Islet of Langerhans (tissue), 1 donor: Measurements from ENCODE around the gene OR2A25.

Experiments used
- FAIRE-seq: peaks from one replicate; lab custom pipeline; 2011; peaks lifted over from hg19 to GRCh38; lab: Jason Lieb, UNC

OR2A25 gene

GRCh38 chr7:144085978-144086377 lies 16.4 kb downstream of the OR2A25 start, which contains the start of gene OR2A12:
OR2A12 (plus strand) TSS chr7:144086278; CDS start chr7:144095108, 8,830 bp downstream.
- no peak for FAIRE-seq

GRCh38 chr7:144086730-144087129 lies 17.1 kb downstream of the OR2A25 start:
- FAIRE-seq = no peak

GRCh38 chr7:144087230-144087629 lies 17.6 kb downstream of the OR2A25 start:
- no peak for FAIRE-seq

GRCh38 chr7:144090667-144091066 lies 21.1 kb downstream of the OR2A25 start:
- no peak for FAIRE-seq

GRCh38 chr7:144098776-144099175 lies 29.2 kb downstream of the OR2A25 start:
- no peak for FAIRE-seq

GRCh38 chr7:144100607-144101006 lies 31.0 kb downstream of the OR2A25 start:
- FAIRE-seq = no peak

GRCh38 chr7:144102041-144102440 lies 32.4 kb downstream of the OR2A25 start:
- FAIRE-seq = no peak

GRCh38 chr7:144105211-144105610 lies 35.6 kb downstream of the OR2A25 start:
- no peak for FAIRE-seq

- FAIRE-seq = no peak
These were observed 39.7 kb downstream of the OR2A25 start, which contains the start of gene OR2A2 for GRCh38 chr7:144109283-144109682. OR2A2 (plus strand) TSS chr7:144109583; CDS start chr7:144109583, 0 bp downstream.

- no peak for FAIRE-seq
These were observed 40.7 kb downstream of the OR2A25 start for GRCh38 chr7:144110272-144110671.

- no peak for FAIRE-seq
These were observed 44.0 kb downstream of the OR2A25 start for GRCh38 chr7:144113651-144114050.

GRCh38 chr7:144118341-144118740 lies 48.7 kb downstream of the OR2A25 start:
- FAIRE-seq = no peak

GRCh38 chr7:144122876-144123275 lies 53.3 kb downstream of the OR2A25 start, which contains the start of gene OR2A14:
OR2A14 (plus strand) TSS chr7:144123176; CDS start chr7:144129113, 5,937 bp downstream.
- no peak for FAIRE-seq
